Right lobe of liver (tissue), 6 donors: ENCODE measurements around the gene COL6A1. TPM values are rescaled to one million over a fixed set of nuclear protein-coding genes. Genes with fewer than 3 reads are reported as not detected.

Source experiments
- ATAC-seq, 4 donors: fragments of 200-7000 bp; cut with Tn5 transposase; one replicate each; pipeline ENCODE4 v1.9.1; 2020; ENCODE audit warnings: mild to moderate bottlenecking in 4 of 4, moderate library complexity in 4 of 4
- DNase-seq, 3 donors: peaks; one replicate each; pipeline ENCODE4 v3.0.0-alpha.2; 2020
- H3K27ac ChIP-seq, 3 donors: fragments of 200-600 bp; one replicate each; pipeline ENCODE4 v1.8.0; 2022
- H3K27me3 ChIP-seq, 2 donors: fragments of 200-600 bp; one replicate each; pipeline ENCODE4 v1.8.0; 2022
- H3K36me3 ChIP-seq, 4 donors: fragments of 200-600 bp; sonication (generic) in 1 of 4; one replicate each; pipeline versions ENCODE4 v1.5.1 to v1.8.0; 2017 to 2022; ENCODE audit warnings: control low read depth in 1 of 4
- H3K4me1 ChIP-seq, 4 donors: fragments of 200-600 bp; sonication (generic) in 1 of 4; one replicate each; pipeline versions ENCODE4 v1.5.1 to v1.8.0; 2017 to 2022; ENCODE audit warnings: control low read depth in 1 of 4
- H3K4me3 ChIP-seq, 3 donors: fragments of 200-600 bp; one replicate each; pipeline ENCODE4 v1.8.0; 2022
- H3K9me3 ChIP-seq, 4 donors: fragments of 200-600 bp; sonication (generic) in 1 of 4; one replicate each; pipeline versions ENCODE4 v1.5.1 to v1.8.0; 2017 to 2022; ENCODE audit warnings: control low read depth in 1 of 4
- POLR2A ChIP-seq: fragments of 450-650 bp; IDR thresholded peaks from one replicate; pipeline ENCODE4 v1.6.1; 2017; ENCODE audit warnings: antibody characterized with exemption, mild to moderate bottlenecking
- WGBS: methylation state at CpG from one replicate; pipeline ENCODE4 v1.1.6; 2018; ENCODE audit warnings: low coverage, low lambda C conversion rate; ENCODE audit not compliant: insufficient coverage; ENCODE audit errors: missing lambda C conversion rate; 5-methylcytosine and 5-hydroxymethylcytosine counted together
- intact Hi-C, 2 donors: fragments of 100-400 bp; cut with DNase I; formaldehyde crosslinking; loops; one replicate each; pipeline versions ENCODE4 v1.11.2 to v1.14.1; 2022
- total RNA-seq, 6 experiments: library from RNA; depleted of rRNA in 2 of 6; stranded (reverse); fragments of >200 nt in 2 of 6; fragmentation: NEBNext Ultra II Directional in 3 of 6; extraction: Animal tissue kit (Norgen Biotek cat#: 25700) in 3 of 6; gene quantifications; one replicate each; pipeline versions ENCODE4 v1.1.0 to v1.2.4, GENCODE V29; 2016 to 2023
- TF ChIP-seq, protein P1 (sequence below), 4 donors: fragments of 200-600 bp in 3 of 4; fragments of 450-650 bp in 1 of 4; IDR thresholded peaks; one replicate each; pipeline versions ENCODE4 v1.5.1 to v1.8.0; 2016 to 2022; ENCODE audit warnings: antibody characterized with exemption in 4 of 4, mild to moderate bottlenecking in 2 of 4
- donor health status: DM: no; HTN: yes; CAD: no.
- donor health status: DM: no; HTN: no; CAD: no.
- donor health status: DM: no; HTN: no; CAD: no.
- donor health status: DM: no; HTN: yes; CAD: no.
- donor health status: DM: no; HTN: yes; CAD: no.

COL6A1 gene
- total RNA-seq, 6 experiments from 2014 or later: 28.2 to 79.9 (median 51.1) TPM

DNA sequence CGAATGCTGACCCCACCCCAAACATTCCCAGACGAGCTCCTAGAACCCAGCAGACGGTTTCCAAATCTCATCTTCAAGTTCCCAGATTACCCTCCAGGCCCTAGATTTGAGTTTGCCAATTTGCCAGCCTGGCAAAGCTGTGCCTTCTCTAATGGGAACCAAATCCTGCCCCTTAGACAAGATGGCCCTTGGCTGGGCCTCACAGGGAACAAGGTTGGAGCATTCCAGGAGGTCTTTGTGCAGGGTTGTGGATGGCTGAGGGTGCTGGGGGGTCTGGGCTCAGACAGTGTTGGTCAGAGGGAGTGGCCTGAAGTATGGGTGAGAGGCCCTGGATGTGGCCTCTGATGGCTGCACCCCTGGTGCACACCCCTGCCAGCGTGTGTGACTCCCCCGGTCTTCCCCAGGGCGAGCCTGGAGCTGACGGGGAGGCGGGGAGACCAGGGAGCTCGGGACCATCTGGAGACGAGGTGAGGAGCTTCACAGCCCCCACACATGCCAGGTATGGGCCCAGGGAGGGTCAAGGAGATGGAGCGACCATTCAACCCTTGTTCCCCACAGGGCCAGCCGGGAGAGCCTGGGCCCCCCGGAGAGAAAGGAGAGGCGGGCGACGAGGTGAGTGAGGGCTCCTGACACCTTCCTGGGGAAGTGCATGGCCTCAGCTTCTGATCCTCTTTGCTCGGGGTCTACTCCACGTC, 10.2 kb downstream of the COL6A1 start:
- Histone ChIP-seq H3K27ac (no peak overlapping the region), H3K9me3 (no peaks in the 10 kb centered on the region), H3K4me3 (no peak overlapping the region), H3K4me1 (no peaks in the 10 kb centered on the region), H3K27me3 (no peaks in the 10 kb centered on the region), H3K36me3 (no peaks in the 10 kb centered on the region)
- DNase-seq (peak in 2 of 3 donors; percentile 15 to 34), ATAC-seq (no peak)
- intact Hi-C loops: no loop called here
- no CpG with 5 or more reads among the region's 18 CpGs for WGBS
- TF ChIP-seq, protein P1, sequence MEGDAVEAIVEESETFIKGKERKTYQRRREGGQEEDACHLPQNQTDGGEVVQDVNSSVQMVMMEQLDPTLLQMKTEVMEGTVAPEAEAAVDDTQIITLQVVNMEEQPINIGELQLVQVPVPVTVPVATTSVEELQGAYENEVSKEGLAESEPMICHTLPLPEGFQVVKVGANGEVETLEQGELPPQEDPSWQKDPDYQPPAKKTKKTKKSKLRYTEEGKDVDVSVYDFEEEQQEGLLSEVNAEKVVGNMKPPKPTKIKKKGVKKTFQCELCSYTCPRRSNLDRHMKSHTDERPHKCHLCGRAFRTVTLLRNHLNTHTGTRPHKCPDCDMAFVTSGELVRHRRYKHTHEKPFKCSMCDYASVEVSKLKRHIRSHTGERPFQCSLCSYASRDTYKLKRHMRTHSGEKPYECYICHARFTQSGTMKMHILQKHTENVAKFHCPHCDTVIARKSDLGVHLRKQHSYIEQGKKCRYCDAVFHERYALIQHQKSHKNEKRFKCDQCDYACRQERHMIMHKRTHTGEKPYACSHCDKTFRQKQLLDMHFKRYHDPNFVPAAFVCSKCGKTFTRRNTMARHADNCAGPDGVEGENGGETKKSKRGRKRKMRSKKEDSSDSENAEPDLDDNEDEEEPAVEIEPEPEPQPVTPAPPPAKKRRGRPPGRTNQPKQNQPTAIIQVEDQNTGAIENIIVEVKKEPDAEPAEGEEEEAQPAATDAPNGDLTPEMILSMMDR (IDR thresholded peaks at IDR 0.05): no peak
- TF ChIP-seq POLR2A: no peak

DNA sequence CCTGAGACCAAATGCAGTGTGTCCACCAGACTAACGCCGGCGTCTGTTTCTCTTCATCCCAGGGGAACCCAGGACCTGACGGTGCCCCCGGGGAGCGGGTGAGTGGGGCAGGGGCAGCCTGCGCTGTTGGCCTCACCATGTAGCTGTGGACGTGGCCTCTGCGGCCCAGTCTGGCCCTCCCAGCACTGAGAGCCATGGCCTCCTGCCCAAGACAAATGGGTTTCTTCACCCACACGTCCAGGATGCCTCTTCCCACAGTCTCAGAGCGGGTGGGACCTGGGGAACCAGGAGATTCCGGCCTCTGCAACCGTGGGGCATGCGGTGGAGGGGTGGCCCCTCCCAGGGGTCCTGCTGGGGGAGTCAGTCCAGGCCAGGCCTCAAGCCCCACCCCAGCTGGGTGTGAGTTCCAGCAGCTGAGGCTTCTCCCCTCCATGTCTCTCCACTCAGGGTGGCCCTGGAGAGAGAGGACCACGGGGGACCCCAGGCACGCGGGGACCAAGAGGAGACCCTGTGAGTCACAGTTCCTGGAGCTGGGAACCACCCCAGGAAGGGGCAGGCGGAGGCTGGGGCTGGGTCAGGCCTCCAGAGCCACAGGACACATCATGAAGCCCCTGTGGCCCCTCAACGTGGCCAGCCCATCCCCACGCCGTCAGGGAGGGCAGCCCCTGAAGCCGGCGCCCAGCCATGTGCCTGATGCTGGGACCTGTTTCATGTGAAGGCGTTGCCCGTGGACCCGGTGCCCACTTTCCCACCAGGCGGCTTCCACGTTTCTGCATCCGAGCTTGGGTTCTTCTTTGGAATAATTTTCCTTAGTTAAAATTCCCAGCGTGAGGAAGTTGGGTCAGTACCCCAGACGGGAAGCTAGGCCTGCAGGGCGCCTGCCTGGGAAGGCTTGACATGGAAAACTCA, 11.0 kb downstream of the COL6A1 start:
- TF ChIP-seq, protein P1 (IDR thresholded peaks at IDR 0.05): no peak
- TF ChIP-seq POLR2A: no peak
- DNase-seq (peak; percentile 8 to 51 (median 46)), ATAC-seq (no peak)
- intact Hi-C loops: no loop called here
- Histone ChIP-seq H3K4me3 (no peak overlapping the region), H3K9me3 (no peaks in the 10 kb centered on the region), H3K4me1 (no peaks in the 10 kb centered on the region), H3K27me3 (no peaks in the 10 kb centered on the region), H3K27ac (no peak overlapping the region), H3K36me3 (no peaks in the 10 kb centered on the region)
- 82% methylated on average over 13 of the region's 32 CpGs for WGBS

DNA sequence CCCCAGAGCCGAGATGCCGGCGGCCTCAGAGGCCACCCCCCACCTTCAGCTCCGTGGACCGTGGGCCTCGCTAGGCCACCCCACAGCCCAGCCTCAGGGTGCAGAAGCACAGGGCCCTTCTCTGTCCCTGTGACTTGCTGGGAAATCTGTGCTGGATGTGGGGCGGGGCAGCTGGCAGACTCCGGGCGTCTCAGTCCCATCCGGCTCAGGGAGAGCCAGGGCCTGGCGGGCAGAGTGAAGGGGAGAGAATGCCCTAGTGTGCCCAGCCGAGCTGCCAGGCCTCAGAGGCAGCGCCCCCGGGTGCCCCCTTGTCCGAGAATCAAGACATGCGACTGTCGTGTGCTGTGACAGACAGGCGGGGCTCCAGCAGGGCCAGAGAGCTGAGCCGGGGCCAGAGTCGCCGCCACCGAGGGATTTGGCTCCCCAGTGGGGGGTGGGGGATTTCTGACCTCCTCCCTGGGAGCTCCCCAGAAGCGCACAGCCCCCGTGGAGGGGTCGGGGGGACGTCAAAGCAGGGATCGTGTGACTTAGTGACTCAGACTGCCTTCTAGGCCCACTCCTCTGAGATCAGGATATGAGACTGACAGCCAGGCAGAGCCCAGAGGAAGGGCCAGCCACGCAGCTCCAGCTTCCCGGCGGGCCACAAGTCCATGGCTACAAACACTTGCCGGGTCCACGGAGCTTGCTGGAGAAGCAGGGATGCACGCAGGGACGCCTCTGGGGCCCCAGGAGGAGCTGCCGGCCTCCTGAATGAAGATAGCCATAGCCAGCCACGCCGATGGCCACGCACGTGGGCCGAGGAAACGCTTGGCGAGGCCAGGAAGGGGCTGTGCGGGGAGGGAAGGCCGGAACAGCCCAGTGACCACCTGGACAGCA, 11.9 kb downstream of the COL6A1 start:
- Histone ChIP-seq H3K9me3 (no peaks in the 10 kb centered on the region), H3K36me3 (no peaks in the 10 kb centered on the region), H3K4me3 (no peak overlapping the region), H3K27me3 (no peaks in the 10 kb centered on the region), H3K27ac (peak overlapping the region in 1 of 3 donors; percentile 28), H3K4me1 (no peaks in the 10 kb centered on the region)
- DNase-seq (peak; percentile 18 to 48 (median 43)), ATAC-seq (no peak)
- 87% methylated on average over 7 of the region's 44 CpGs for WGBS
- TF ChIP-seq, protein P1 (IDR thresholded peaks at IDR 0.05): no peak
- no peak for TF ChIP-seq POLR2A
- intact Hi-C loops: no loop called here

DNA sequence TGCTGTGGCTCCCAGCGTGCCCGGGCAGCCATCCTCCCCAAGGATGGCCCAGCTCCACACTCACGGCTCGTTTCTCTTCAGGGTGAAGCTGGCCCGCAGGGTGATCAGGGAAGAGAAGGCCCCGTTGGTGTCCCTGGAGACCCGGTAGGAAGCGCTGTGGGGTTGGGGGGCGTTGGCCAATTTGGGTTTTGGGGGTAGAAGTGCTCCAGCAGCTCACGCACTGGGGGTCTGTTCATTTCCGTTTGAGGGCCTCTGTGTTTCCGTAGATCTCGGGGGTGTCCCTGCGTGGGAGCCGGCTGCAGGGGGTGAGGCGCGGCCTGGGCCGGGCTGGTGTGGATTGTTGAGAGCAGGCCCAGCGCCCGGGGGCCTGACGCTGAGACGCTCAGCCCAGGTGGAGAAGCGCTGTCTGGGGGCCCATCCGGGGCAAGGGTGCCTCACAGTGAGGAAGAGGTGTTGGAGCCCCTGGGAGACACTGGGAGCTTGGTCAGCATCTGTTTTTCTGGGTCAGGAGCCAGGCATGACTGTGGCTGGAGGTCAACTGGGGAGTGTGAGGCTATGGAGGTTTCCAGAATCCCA, 12.6 kb downstream of the COL6A1 start:
- H3K27me3 ChIP-seq: no peaks in the 10 kb centered on the region
- H3K4me1 ChIP-seq: no peaks in the 10 kb centered on the region
- no peaks in the 10 kb centered on the region for H3K36me3 ChIP-seq
- no peaks in the 10 kb centered on the region for H3K9me3 ChIP-seq
- intact Hi-C loops: no loop called here
- 92% methylated on average over 9 of the region's 24 CpGs for WGBS
- DNase-seq (peak in 2 of 3 donors; percentile 10 to 43), ATAC-seq (no peak)
- H3K27ac ChIP-seq: peak overlapping the region in 1 of 3 donors; percentile 28
- H3K4me3 ChIP-seq: no peak overlapping the region
- TF ChIP-seq, protein P1 (IDR thresholded peaks at IDR 0.05): no peak
- TF ChIP-seq POLR2A: no peak
